Right lobe of liver (tissue), 6 donors: ENCODE data around the gene IPO13. TPM values are rescaled to one million over a fixed set of nuclear protein-coding genes. Genes with fewer than 3 reads are reported as not detected.

Experiments
- ATAC-seq, 4 donors: fragments of 200-7000 bp; cut with Tn5 transposase; one replicate each; pipeline ENCODE4 v1.9.1; 2020; ENCODE audit warnings: mild to moderate bottlenecking in 4 of 4, moderate library complexity in 4 of 4
- DNase-seq, 3 donors: peaks; one replicate each; pipeline ENCODE4 v3.0.0-alpha.2; 2020
- H3K27ac ChIP-seq, 3 donors: fragments of 200-600 bp; one replicate each; pipeline ENCODE4 v1.8.0; 2022
- H3K27me3 ChIP-seq, 2 donors: fragments of 200-600 bp; one replicate each; pipeline ENCODE4 v1.8.0; 2022
- H3K36me3 ChIP-seq, 4 donors: fragments of 200-600 bp; sonication (generic) in 1 of 4; one replicate each; pipeline versions ENCODE4 v1.5.1 to v1.8.0; 2017 to 2022; ENCODE audit warnings: control low read depth in 1 of 4
- H3K4me1 ChIP-seq, 4 donors: fragments of 200-600 bp; sonication (generic) in 1 of 4; one replicate each; pipeline versions ENCODE4 v1.5.1 to v1.8.0; 2017 to 2022; ENCODE audit warnings: control low read depth in 1 of 4
- H3K4me3 ChIP-seq, 3 donors: fragments of 200-600 bp; one replicate each; pipeline ENCODE4 v1.8.0; 2022
- H3K9me3 ChIP-seq, 4 donors: fragments of 200-600 bp; sonication (generic) in 1 of 4; one replicate each; pipeline versions ENCODE4 v1.5.1 to v1.8.0; 2017 to 2022; ENCODE audit warnings: control low read depth in 1 of 4
- POLR2A ChIP-seq: fragments of 450-650 bp; IDR thresholded peaks from one replicate; pipeline ENCODE4 v1.6.1; 2017; ENCODE audit warnings: antibody characterized with exemption, mild to moderate bottlenecking
- WGBS: methylation state at CpG from one replicate; pipeline ENCODE4 v1.1.6; 2018; ENCODE audit warnings: low coverage, low lambda C conversion rate; ENCODE audit not compliant: insufficient coverage; ENCODE audit errors: missing lambda C conversion rate; 5-methylcytosine and 5-hydroxymethylcytosine counted together
- intact Hi-C, 2 donors: fragments of 100-400 bp; cut with DNase I; formaldehyde crosslinking; loops; one replicate each; pipeline versions ENCODE4 v1.11.2 to v1.14.1; 2022
- total RNA-seq, 6 experiments: library from RNA; depleted of rRNA in 2 of 6; stranded (reverse); fragments of >200 nt in 2 of 6; fragmentation: NEBNext Ultra II Directional in 3 of 6; extraction: Animal tissue kit (Norgen Biotek cat#: 25700) in 3 of 6; gene quantifications; one replicate each; pipeline versions ENCODE4 v1.1.0 to v1.2.4, GENCODE V29; 2016 to 2023
- TF ChIP-seq, protein P1 (sequence below), 4 donors: fragments of 200-600 bp in 3 of 4; fragments of 450-650 bp in 1 of 4; IDR thresholded peaks; one replicate each; pipeline versions ENCODE4 v1.5.1 to v1.8.0; 2016 to 2022; ENCODE audit warnings: antibody characterized with exemption in 4 of 4, mild to moderate bottlenecking in 2 of 4
- donor health status: DM: no; HTN: yes; CAD: no.
- donor health status: DM: no; HTN: no; CAD: no.
- donor health status: DM: no; HTN: no; CAD: no.
- donor health status: DM: no; HTN: yes; CAD: no.
- donor health status: DM: no; HTN: yes; CAD: no.

IPO13 gene
- total RNA-seq, 6 experiments from 2014 or later, result 12.4 to 18.9 (median 14.8) TPM

GRCh38 chr1:43934101-43934985 is 12.4 kb upstream of the IPO13 start:
- ATAC-seq, result peak; percentile 70 to 81 (median 75)
- WGBS, result 22% methylated on average over 10 of the region's 13 CpGs

GRCh38 chr1:43934986-43935324 is 11.8 kb upstream of the IPO13 start:
- intact Hi-C loops, result loop anchor here (5.0 to 10.0 kb wide), 2 partner anchors 170 to 173 kb away; no protein-coding TSS in a partner anchor
- Histone ChIP-seq H3K9me3 (no peaks in the 10 kb centered on the region), H3K27me3 (no peaks in the 10 kb centered on the region), H3K4me1 (peaks cover 0 to 19% (median 3%) of the 10 kb centered on the region in 4 donors), H3K27ac (no peak overlapping the region), H3K4me3 (no peak overlapping the region), H3K36me3 (no peaks in the 10 kb centered on the region)
- no peak for TF ChIP-seq POLR2A
- TF ChIP-seq, protein P1, sequence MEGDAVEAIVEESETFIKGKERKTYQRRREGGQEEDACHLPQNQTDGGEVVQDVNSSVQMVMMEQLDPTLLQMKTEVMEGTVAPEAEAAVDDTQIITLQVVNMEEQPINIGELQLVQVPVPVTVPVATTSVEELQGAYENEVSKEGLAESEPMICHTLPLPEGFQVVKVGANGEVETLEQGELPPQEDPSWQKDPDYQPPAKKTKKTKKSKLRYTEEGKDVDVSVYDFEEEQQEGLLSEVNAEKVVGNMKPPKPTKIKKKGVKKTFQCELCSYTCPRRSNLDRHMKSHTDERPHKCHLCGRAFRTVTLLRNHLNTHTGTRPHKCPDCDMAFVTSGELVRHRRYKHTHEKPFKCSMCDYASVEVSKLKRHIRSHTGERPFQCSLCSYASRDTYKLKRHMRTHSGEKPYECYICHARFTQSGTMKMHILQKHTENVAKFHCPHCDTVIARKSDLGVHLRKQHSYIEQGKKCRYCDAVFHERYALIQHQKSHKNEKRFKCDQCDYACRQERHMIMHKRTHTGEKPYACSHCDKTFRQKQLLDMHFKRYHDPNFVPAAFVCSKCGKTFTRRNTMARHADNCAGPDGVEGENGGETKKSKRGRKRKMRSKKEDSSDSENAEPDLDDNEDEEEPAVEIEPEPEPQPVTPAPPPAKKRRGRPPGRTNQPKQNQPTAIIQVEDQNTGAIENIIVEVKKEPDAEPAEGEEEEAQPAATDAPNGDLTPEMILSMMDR (IDR thresholded peaks at IDR 0.05), result peak in 1 of 4 donors; percentile 2
- no peak for ATAC-seq
- DNase-seq, result no peak
- WGBS, result 33% methylated on average over 3 of the region's 5 CpGs

More at GRCh38 chr1:43934101-43934985, 12.4 kb upstream of the IPO13 start:
- peaks cover 0 to 19% (median 3%) of the 10 kb centered on the region in 4 donors for H3K4me1 ChIP-seq
- no peaks in the 10 kb centered on the region for H3K9me3 ChIP-seq
- H3K27ac ChIP-seq, result no peak overlapping the region
- TF ChIP-seq, protein P1 (IDR thresholded peaks at IDR 0.05), result peak; percentile 62 to 74 (median 63)
- TF ChIP-seq POLR2A, result no peak
- intact Hi-C loops, result loop anchor here (5.0 to 10.0 kb wide), 2 partner anchors 170 to 172 kb away; no protein-coding TSS in a partner anchor
- H3K36me3 ChIP-seq, result no peaks in the 10 kb centered on the region
- H3K4me3 ChIP-seq, result peak overlapping the region in 2 of 3 donors; percentile 27 to 29
- peak; percentile 71 to 76 (median 73) for DNase-seq
- H3K27me3 ChIP-seq, result no peaks in the 10 kb centered on the region

DNA sequence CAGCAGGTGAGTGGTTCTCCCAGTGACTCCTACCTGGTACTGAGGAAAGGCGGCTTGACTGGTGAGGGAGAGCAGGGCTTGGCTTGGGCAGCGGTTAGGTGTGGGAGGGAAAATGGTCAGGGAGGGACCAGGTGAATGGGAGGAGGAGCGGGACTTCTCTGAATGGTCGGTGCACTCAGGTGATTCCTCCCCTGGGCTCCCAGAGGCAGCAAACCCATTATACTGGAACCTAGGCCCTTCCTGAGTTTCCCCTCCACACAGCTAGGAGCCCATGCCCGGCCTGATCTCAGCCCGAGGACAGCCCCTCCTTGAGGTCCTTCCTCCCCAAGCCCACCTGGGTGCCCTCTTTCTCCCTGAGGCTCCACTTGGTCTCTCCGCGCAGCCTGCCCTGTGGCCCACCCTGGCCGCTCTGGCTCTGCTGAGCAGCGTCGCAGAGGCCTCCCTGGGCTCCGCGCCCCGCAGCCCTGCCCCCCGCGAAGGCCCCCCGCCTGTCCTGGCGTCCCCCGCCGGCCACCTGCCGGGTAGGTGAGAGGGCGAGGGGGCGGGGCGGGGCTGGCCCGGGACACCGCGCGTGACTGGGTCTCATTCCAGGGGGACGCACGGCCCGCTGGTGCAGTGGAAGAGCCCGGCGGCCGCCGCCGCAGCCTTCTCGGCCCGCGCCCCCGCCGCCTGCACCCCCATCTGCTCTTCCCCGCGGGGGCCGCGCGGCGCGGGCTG is 10.9 kb upstream of the IPO13 start:
- Histone ChIP-seq H3K4me3 (peak overlapping the region in 1 of 3 donors; percentile 50), H3K27ac (no peak overlapping the region), H3K9me3 (no peaks in the 10 kb centered on the region), H3K36me3 (no peaks in the 10 kb centered on the region), H3K4me1 (peaks cover 0 to 19% (median 3%) of the 10 kb centered on the region in 4 donors), H3K27me3 (no peaks in the 10 kb centered on the region)
- WGBS, result no CpG with 5 or more reads among the region's 48 CpGs
- TF ChIP-seq, protein P1 (IDR thresholded peaks at IDR 0.05), result no peak
- no peak for TF ChIP-seq POLR2A
- intact Hi-C loops, result loop anchor here in 1 of 2 donors (10.0 kb wide), 1 partner anchor 171 kb away; no protein-coding TSS in a partner anchor
- ATAC-seq (no peak), DNase-seq (no peak)

GRCh38 chr1:43936431-43937151 is 10.2 kb upstream of the IPO13 start:
- peak in 1 of 3 donors; percentile 54 for DNase-seq
- TF ChIP-seq, protein P1 (IDR thresholded peaks at IDR 0.05), result peak in 2 of 4 donors; percentile 16 to 21
- no peak for TF ChIP-seq POLR2A
- intact Hi-C loops, result loop anchor here in 1 of 2 donors (10.0 kb wide), 1 partner anchor 172 kb away; no protein-coding TSS in a partner anchor
- no peaks in the 10 kb centered on the region for H3K36me3 ChIP-seq
- 50% methylated on average over 2 of the region's 56 CpGs for WGBS
- no peaks in the 10 kb centered on the region for H3K9me3 ChIP-seq
- peak overlapping the region; percentile 20 to 50 (median 25) for H3K4me3 ChIP-seq
- peak; percentile 43 to 57 (median 50) for ATAC-seq
- no peaks in the 10 kb centered on the region for H3K27me3 ChIP-seq
- no peak overlapping the region for H3K27ac ChIP-seq
- H3K4me1 ChIP-seq, result peaks cover 0 to 19% (median 3%) of the 10 kb centered on the region in 4 donors
